Measurements from ENCODE around the gene SUGP2. TPM values are rescaled to one million over a fixed set of nuclear protein-coding genes. Genes with fewer than 3 reads are reported as not detected.

Gene SUGP2
- total RNA-seq, 4 donors from 2014 or later: 32.1 to 58.7 (median 38.7) TPM

- H3K9me3 ChIP-seq: no peaks in the 10 kb centered on the region
- H3K4me3 ChIP-seq: no peak overlapping the region
- H3K36me3 ChIP-seq: no peaks in the 10 kb centered on the region
- no peak overlapping the region for H3K27ac ChIP-seq
- TF ChIP-seq POLR2A (IDR thresholded peaks at IDR 0.05) (no peak), EP300 (IDR thresholded peaks at IDR 0.05) (no peak), POLR2AphosphoS5 (IDR thresholded peaks at IDR 0.05) (no peak)
- TF ChIP-seq, protein P1, sequence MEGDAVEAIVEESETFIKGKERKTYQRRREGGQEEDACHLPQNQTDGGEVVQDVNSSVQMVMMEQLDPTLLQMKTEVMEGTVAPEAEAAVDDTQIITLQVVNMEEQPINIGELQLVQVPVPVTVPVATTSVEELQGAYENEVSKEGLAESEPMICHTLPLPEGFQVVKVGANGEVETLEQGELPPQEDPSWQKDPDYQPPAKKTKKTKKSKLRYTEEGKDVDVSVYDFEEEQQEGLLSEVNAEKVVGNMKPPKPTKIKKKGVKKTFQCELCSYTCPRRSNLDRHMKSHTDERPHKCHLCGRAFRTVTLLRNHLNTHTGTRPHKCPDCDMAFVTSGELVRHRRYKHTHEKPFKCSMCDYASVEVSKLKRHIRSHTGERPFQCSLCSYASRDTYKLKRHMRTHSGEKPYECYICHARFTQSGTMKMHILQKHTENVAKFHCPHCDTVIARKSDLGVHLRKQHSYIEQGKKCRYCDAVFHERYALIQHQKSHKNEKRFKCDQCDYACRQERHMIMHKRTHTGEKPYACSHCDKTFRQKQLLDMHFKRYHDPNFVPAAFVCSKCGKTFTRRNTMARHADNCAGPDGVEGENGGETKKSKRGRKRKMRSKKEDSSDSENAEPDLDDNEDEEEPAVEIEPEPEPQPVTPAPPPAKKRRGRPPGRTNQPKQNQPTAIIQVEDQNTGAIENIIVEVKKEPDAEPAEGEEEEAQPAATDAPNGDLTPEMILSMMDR (IDR thresholded peaks at IDR 0.05): no peak
- peaks cover 30% of the 10 kb centered on the region for H3K4me1 ChIP-seq
- WGBS: 51% methylated on average over 4 of the region's 4 CpGs
- no peak for DNase-seq (ENCODE audit: low spot score in 2 of 2)
- peaks cover 19% of the 10 kb centered on the region for H3K27me3 ChIP-seq
Measured at GRCh38 chr19:18966307-18966706, 67.0 kb downstream of the SUGP2 start.

DNA sequence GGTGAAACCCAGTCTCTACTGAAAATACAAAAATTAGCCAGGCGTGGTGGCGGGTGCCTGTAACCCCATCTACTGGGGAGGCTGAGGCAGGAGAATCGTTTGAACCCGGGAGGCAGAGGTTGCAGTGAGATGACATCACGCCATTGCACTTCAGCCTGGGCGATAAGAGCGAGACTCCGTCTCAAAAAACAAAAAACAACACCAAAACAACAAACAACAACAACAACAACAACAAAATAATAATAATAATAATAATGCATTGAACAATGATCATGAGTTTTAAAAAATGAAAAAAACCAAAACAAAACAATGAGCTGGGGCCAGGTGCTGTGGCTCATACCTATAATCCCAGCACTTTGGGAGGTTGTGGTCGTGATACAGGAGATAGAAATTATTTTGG lies 69.2 kb downstream of the SUGP2 start:
- peaks cover 19% of the 10 kb centered on the region for H3K27me3 ChIP-seq
- peaks cover 17% of the 10 kb centered on the region for H3K4me1 ChIP-seq
- 90% methylated on average over 9 of the region's 9 CpGs for WGBS
- no peaks in the 10 kb centered on the region for H3K9me3 ChIP-seq
- no peak for DNase-seq (ENCODE audit: low spot score in 2 of 2)
- TF ChIP-seq POLR2AphosphoS5 (IDR thresholded peaks at IDR 0.05): no peak
- no peak for TF ChIP-seq POLR2A (IDR thresholded peaks at IDR 0.05)
- TF ChIP-seq, protein P1 (IDR thresholded peaks at IDR 0.05): no peak
- no peak for TF ChIP-seq EP300 (IDR thresholded peaks at IDR 0.05)
- H3K4me3 ChIP-seq: no peak overlapping the region
- H3K27ac ChIP-seq: no peak overlapping the region
- H3K36me3 ChIP-seq: no peaks in the 10 kb centered on the region

DNA sequence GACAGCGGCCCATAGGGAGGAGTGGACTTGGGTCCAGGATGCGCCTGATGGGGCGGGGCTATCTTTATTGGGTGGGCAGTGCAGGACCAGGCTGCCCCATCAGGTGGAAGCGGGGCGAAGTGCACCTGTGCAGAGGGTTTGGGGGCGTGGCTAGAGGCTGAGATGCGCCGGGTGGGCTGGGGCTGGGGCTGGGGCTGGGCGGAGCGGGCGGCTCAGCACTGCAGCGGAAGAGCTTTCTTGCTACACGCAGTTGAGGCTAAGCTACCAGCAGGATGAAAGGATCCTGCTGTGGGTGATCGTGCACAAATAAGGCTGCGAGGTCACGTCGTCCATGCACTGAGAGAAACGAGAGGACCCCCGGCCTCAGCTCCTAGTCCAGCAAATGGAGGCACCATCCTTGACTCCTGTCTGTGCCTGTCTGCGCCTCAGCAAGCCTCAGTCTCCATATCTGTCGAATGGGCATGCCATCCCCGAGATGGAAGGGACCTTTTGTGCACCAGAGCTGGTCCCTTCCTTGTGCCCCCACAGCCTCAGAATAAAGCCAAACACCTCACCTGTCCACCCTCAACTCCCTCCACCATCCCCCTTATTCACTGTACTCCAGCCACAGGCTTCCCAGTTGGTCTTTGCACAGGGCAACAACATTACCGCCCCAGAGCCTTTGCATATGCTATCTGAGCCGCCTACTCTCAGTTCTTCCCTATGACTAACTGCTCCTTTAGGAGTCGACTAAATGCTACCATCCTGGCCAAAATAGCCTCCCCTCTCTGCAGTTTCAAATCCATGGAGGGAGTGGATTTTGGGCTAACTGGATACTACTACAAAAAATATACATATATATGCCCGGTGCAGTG lies 71.3 kb downstream of the SUGP2 start:
- TF ChIP-seq POLR2A (IDR thresholded peaks at IDR 0.05): no peak
- TF ChIP-seq EP300 (IDR thresholded peaks at IDR 0.05): no peak
- no peak for TF ChIP-seq POLR2AphosphoS5 (IDR thresholded peaks at IDR 0.05)
- TF ChIP-seq, protein P1 (IDR thresholded peaks at IDR 0.05): no peak
- 60% methylated on average over 8 of the region's 26 CpGs for WGBS
- DNase-seq (ENCODE audit: low spot score in 2 of 2): no peak
- Histone ChIP-seq H3K27me3 (peaks cover 19% of the 10 kb centered on the region), H3K27ac (no peak overlapping the region), H3K36me3 (no peaks in the 10 kb centered on the region), H3K4me1 (peaks cover 5% of the 10 kb centered on the region), H3K9me3 (no peaks in the 10 kb centered on the region), H3K4me3 (no peak overlapping the region)

GRCh38 chr19:18960370-18960769 lies 72.9 kb downstream of the SUGP2 start:
- 87% methylated on average over 4 of the region's 4 CpGs for WGBS
- TF ChIP-seq POLR2A (IDR thresholded peaks at IDR 0.05) (no peak), POLR2AphosphoS5 (IDR thresholded peaks at IDR 0.05) (no peak), EP300 (IDR thresholded peaks at IDR 0.05) (no peak)
- TF ChIP-seq, protein P1 (IDR thresholded peaks at IDR 0.05): no peak
- Histone ChIP-seq H3K27me3 (peaks cover 19% of the 10 kb centered on the region), H3K4me1 (peaks cover 5% of the 10 kb centered on the region), H3K9me3 (no peaks in the 10 kb centered on the region), H3K4me3 (no peak overlapping the region), H3K27ac (no peak overlapping the region), H3K36me3 (no peaks in the 10 kb centered on the region)
- DNase-seq (ENCODE audit: low spot score in 2 of 2): no peak

GRCh38 chr19:18955042-18955441 lies 78.3 kb downstream of the SUGP2 start:
- WGBS: 100% methylated on average over 2 of the region's 2 CpGs
- DNase-seq (ENCODE audit: low spot score in 2 of 2): no peak
- H3K27me3 ChIP-seq: no peaks in the 10 kb centered on the region
- no peaks in the 10 kb centered on the region for H3K9me3 ChIP-seq
- no peak overlapping the region for H3K27ac ChIP-seq
- TF ChIP-seq EP300 (IDR thresholded peaks at IDR 0.05) (no peak), POLR2A (IDR thresholded peaks at IDR 0.05) (no peak), POLR2AphosphoS5 (IDR thresholded peaks at IDR 0.05) (no peak)
- TF ChIP-seq, protein P1 (IDR thresholded peaks at IDR 0.05): no peak
- H3K4me3 ChIP-seq: no peak overlapping the region
- H3K4me1 ChIP-seq: no peaks in the 10 kb centered on the region
- no peaks in the 10 kb centered on the region for H3K36me3 ChIP-seq
